Duodenal mucosa (tissue), 2 donors: ENCODE measurements around the gene HYOU1.
"Not testable (repeated sequence)": the region's sequence is repeated elsewhere in the genome, so short reads cannot be mapped to it uniquely, and the experiment has no call there.

ENCODE experiments used
- H3K27ac ChIP-seq: one replicate; pipeline ENCODE4 v1.7.0; 2013; ENCODE audit warnings: low read depth, low read length
- H3K27me3 ChIP-seq, 2 donors: one replicate each; pipeline ENCODE4 v1.7.0; 2013; ENCODE audit warnings: low read length in 2 of 2, control low read depth in 1 of 2; ENCODE audit not compliant: insufficient read depth in 2 of 2, control insufficient read depth in 1 of 2
- H3K36me3 ChIP-seq, 2 donors: one replicate each; pipeline ENCODE4 v1.7.0; 2013; ENCODE audit warnings: low read length in 2 of 2, control low read depth in 1 of 2; ENCODE audit not compliant: insufficient read depth in 2 of 2, control insufficient read depth in 1 of 2
- H3K4me1 ChIP-seq, 2 donors: one replicate each; pipeline ENCODE4 v1.7.0; 2013; ENCODE audit warnings: low read length in 2 of 2, control low read depth in 1 of 2; ENCODE audit not compliant: insufficient read depth in 2 of 2, control insufficient read depth in 1 of 2
- H3K4me3 ChIP-seq, 2 donors: one replicate each; pipeline ENCODE4 v1.7.0; 2013; ENCODE audit warnings: low read length in 2 of 2, low read depth in 1 of 2
- H3K9ac ChIP-seq, 2 donors: one replicate each; pipeline ENCODE4 v1.7.0; 2013; ENCODE audit warnings: low read length in 2 of 2, low read depth in 1 of 2
- H3K9me3 ChIP-seq, 2 donors: one replicate each; pipeline ENCODE4 v1.7.0; 2013; ENCODE audit warnings: low read length in 2 of 2, control low read depth in 1 of 2; ENCODE audit not compliant: control insufficient read depth in 1 of 2

The HYOU1 gene

GRCh38 chr11:119023741-119024140 lies 33.3 kb downstream of the HYOU1 start:
- Histone ChIP-seq H3K27ac (no peak overlapping the region), H3K4me1 (peaks cover 61 to 75% of the 10 kb centered on the region in 2 donors), H3K36me3 (peaks cover 12 to 45% of the 10 kb centered on the region in 2 donors), H3K9ac (peak overlapping the region in 1 of 2 donors; percentile 10), H3K9me3 (no peaks in the 10 kb centered on the region), H3K27me3 (no peaks in the 10 kb centered on the region), H3K4me3 (no peak overlapping the region)

DNA sequence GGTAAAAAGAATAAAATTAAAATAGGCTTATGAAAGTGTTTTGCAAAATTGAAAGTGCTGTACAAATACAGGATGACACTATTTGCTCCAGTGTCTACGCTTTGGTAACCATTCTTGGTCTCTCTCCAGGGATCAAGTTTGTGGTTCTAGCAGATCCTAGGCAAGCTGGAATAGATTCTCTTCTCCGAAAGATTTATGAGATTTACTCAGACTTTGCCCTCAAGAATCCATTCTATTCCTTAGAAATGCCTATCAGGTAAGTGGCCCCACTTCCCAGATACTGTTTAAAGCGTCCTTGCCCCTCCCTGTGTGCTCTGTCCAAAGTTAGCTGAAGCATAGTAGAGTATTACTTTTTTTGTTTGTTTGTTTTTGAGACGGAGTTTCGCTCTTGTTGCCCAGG lies 35.4 kb downstream of the HYOU1 start:
- Histone ChIP-seq H3K9me3 (no peaks in the 10 kb centered on the region), H3K9ac (peak overlapping the region in 1 of 2 donors; percentile 7), H3K4me1 (peaks cover 57 to 66% of the 10 kb centered on the region in 2 donors), H3K36me3 (peaks cover 12 to 39% of the 10 kb centered on the region in 2 donors), H3K4me3 (no peak overlapping the region), H3K27ac (peak overlapping the region; percentile 46), H3K27me3 (no peaks in the 10 kb centered on the region)

GRCh38 chr11:119019996-119020395 lies 37.0 kb downstream of the HYOU1 start:
- H3K9me3 ChIP-seq, result no peaks in the 10 kb centered on the region
- peak overlapping the region; percentile 85 to 88 for H3K9ac ChIP-seq
- no peaks in the 10 kb centered on the region for H3K27me3 ChIP-seq
- peaks cover 17 to 43% of the 10 kb centered on the region in 2 donors for H3K36me3 ChIP-seq
- peak overlapping the region; percentile 97 to 99 for H3K4me3 ChIP-seq
- H3K27ac ChIP-seq, result no peak overlapping the region
- peaks cover 49 to 59% of the 10 kb centered on the region in 2 donors for H3K4me1 ChIP-seq

DNA sequence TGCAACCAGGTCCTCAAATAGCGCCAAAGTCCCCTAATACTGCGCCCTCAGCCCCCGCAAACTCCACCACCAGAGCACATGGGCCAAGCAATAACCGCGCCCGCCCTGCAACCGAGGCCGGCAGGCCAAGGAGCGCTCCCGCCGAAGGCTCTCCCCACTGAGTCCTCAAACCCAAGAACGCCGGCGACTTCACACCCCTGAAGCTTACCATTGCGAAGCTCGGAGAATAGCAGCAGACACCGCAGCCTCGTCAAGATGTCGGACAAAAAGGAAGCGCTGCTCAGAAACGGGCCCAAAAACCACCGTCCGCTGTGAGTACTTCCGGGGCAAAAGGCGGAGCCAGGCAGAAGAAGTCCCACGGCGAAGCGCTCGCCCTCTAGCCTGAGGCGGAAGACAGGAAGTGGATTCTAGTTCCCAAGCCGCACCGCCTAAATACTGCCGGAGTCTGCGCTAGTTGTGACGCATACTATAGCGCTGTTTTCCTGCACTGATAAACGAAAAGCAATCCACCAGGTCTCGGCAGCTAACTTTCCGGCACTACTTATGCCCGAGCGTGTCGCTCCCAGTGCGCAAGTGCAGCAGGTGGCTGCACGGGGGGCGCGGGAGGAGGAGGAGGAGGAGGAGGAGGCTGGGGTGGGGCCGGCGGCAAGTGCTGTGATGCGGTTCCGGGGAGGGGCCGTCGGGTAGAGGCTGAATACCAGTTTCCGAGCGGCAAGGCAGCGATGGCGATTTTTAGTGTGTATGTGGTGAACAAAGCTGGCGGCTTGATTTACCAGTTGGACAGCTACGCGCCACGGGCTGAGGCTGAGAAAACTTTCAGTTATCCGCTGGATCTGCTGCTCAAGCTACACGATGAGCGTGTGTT lies 38.7 kb downstream of the HYOU1 start, which contains the start of the genes RPS25 and TRAPPC4:
Gene RPS25 (minus strand): TSS at position 270 of the 865 bp plus-strand sequence. CDS start 59 bp downstream, at position 211.
Gene TRAPPC4 (plus strand): TSS at position 693 of the 865 bp plus-strand sequence. CDS start 30 bp downstream, at position 723.
- Histone ChIP-seq H3K9ac (peak within 1 kb of the TSS; percentile 85 to 88), H3K9me3 (no peaks in the 10 kb centered on the region), H3K27me3 (no peaks in the 10 kb centered on the region), H3K27ac (peak within 1 kb of the TSS; percentile 98), H3K4me3 (peak within 1 kb of the TSS; percentile 97 to 99), H3K4me1 (peaks cover 34 to 43% of the 10 kb centered on the region in 2 donors), H3K36me3 (peaks cover 8 to 40% of the 10 kb centered on the region in 2 donors)

DNA sequence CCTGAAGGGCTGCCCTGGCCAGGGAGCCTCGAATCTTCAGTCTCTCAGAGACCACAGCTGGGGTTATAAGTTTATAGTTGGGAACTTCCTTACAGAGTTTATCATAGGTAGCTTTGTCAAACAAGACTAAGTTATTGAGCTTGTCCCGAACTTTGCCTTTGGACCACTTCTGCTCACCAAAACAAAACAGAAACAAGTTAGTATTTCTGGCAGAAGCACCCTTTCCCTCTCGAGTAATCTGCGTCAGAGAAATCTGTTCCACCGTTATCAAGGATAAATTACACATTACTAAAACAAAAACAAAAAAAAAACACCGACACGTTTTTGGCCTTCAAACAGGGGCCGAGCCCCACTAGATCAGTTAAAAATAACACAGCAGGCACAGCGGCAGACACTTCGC lies 39.6 kb downstream of the HYOU1 start:
- H3K27ac ChIP-seq, result peak overlapping the region; percentile 98
- not testable (repeated sequence) for H3K27me3 ChIP-seq, H3K9me3 ChIP-seq
- peaks cover 11 to 42% of the 10 kb centered on the region in 2 donors for H3K36me3 ChIP-seq
- H3K4me1 ChIP-seq, result peaks cover 30 to 38% of the 10 kb centered on the region in 2 donors
- H3K4me3 ChIP-seq, result peak overlapping the region; percentile 97 to 99
- peak overlapping the region; percentile 85 to 88 for H3K9ac ChIP-seq

GRCh38 chr11:119016216-119017009 lies 40.6 kb downstream of the HYOU1 start:
- H3K27me3 ChIP-seq, result no peaks in the 10 kb centered on the region
- peak overlapping the region; percentile 6 to 85 for H3K9ac ChIP-seq
- H3K36me3 ChIP-seq, result peaks cover 11 to 50% of the 10 kb centered on the region in 2 donors
- H3K4me3 ChIP-seq, result peak overlapping the region; percentile 97 to 99
- H3K4me1 ChIP-seq, result peaks cover 25 to 33% of the 10 kb centered on the region in 2 donors
- no peak overlapping the region for H3K27ac ChIP-seq
- H3K9me3 ChIP-seq, result no peaks in the 10 kb centered on the region

DNA sequence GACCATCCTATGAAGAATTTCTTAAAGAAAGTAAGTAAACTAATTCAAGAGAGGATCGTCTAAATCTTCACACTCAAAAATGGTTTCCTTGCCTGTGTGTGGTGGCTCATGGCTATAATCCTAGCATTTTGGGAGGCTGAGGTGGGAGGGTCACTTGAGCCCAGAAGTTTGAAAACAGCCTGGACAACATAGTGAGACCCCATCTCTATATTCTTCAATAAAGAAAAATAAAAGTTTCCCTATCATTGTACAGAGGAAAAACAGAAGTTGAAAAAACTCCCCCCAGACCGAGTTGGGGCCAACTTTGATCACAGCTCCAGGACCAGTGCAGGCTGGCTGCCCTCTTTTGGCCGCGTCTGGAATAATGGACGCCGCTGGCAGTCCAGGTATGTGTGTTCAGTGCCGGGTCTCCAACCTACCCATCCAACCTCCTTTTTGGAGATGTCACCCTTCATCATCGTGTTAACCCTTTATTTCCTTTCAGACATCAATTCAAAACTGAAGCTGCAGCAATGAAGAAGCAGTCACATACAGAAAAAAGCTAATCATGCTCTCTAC lies 41.9 kb downstream of the HYOU1 start:
- no peak overlapping the region for H3K4me3 ChIP-seq
- no peaks in the 10 kb centered on the region for H3K9me3 ChIP-seq
- H3K27me3 ChIP-seq, result no peaks in the 10 kb centered on the region
- peaks cover 17 to 22% of the 10 kb centered on the region in 2 donors for H3K4me1 ChIP-seq
- H3K36me3 ChIP-seq, result peaks cover 11 to 55% of the 10 kb centered on the region in 2 donors
- no peak overlapping the region for H3K9ac ChIP-seq
- H3K27ac ChIP-seq, result no peak overlapping the region

- Histone ChIP-seq H3K9me3 (no peaks in the 10 kb centered on the region), H3K4me3 (no peak overlapping the region), H3K27ac (no peak overlapping the region), H3K4me1 (peaks cover 12 to 17% of the 10 kb centered on the region in 2 donors), H3K36me3 (peaks cover 11 to 58% of the 10 kb centered on the region in 2 donors), H3K27me3 (no peaks in the 10 kb centered on the region), H3K9ac (no peak overlapping the region)
Observed at GRCh38 chr11:119014209-119014924, 42.6 kb downstream of the HYOU1 start.

DNA sequence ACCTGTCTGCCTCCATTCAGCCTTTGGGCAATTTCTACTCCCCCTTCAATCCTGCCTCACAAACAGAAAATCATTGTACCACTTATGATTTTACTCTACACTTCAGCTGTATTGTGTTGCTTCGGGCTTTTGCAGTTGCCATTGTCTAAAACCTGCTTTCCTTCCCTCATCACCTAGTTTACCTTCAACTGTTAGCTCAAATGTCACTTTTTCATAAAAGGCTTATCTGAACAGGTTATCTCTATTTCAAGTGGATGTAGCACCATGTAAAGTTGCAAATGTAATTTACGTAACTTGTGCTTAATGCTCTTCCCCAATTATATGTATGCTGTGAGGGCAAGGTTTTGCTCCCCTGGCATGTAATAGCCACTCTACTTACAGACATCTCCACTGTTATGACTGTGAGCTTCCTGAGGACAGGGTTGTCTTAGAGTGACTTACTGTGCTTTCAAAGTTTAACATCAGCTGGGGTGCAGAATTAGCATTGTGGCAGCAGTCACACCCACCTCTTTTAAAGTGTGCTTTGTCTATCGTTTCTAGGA lies 44.3 kb downstream of the HYOU1 start:
- Histone ChIP-seq H3K4me1 (peaks cover 12 to 17% of the 10 kb centered on the region in 2 donors), H3K9ac (no peak overlapping the region), H3K9me3 (no peaks in the 10 kb centered on the region), H3K36me3 (peaks cover 11 to 64% of the 10 kb centered on the region in 2 donors), H3K27me3 (no peaks in the 10 kb centered on the region), H3K4me3 (no peak overlapping the region), H3K27ac (no peak overlapping the region)
